GM18499 (cell line): ENCODE results near the gene CHCHD3.

Experiments
- ATAC-seq: cut with Tn5 transposase; IDR thresholded peaks from one replicate; pipeline ENCODE4 v1.9.1; 2021; ENCODE audit warnings: moderate number of reproducible peaks; ENCODE audit not compliant: insufficient read depth, unreplicated experiment

The CHCHD3 gene

GRCh38 chr7:133081119-133081598 lies 731 bp downstream of the CHCHD3 start:
- no peak for ATAC-seq

DNA sequence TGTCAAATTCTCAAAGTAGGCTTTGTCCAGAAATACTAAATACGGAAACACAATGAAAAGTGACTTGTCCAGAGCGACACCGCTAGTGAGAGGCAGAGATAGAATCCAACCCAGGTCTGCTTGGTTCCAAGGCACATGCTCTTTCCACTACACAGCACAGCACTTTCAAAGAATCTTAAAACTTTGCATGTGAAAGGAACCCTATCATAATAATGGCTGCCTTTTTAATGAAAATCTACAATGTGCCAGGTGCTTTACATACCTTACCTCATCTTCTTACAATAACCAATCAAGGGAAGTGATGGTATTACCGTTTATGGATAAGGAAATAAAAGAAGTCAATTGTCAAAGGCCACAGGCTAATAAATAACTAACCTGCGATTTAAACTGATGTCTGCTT lies 2.6 kb downstream of the CHCHD3 start:
- no peak for ATAC-seq

GRCh38 chr7:133077394-133077793 lies 4.5 kb downstream of the CHCHD3 start:
- ATAC-seq: no peak

GRCh38 chr7:133076142-133076541 lies 5.7 kb downstream of the CHCHD3 start:
- ATAC-seq: no peak

DNA sequence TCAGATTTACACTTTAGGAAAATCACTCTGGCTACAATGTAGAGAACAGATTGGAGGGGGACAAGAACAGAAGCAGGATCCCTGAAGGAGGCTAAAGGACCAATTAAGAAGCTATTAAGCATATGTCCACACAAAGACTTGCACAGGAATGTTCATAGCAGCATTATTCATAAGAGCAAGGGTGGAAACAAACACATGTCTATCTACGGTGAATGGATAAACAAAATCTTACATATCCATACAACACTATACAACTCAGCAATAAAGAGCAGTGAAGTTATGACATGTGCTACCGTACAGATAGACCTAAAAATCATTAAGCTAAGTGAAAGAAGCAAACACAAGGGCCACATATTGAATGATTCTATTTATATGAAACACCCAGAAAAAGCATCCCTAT lies 10.4 kb downstream of the CHCHD3 start:
- ATAC-seq: no peak

GRCh38 chr7:133070562-133070961 lies 11.3 kb downstream of the CHCHD3 start:
- no peak for ATAC-seq

DNA sequence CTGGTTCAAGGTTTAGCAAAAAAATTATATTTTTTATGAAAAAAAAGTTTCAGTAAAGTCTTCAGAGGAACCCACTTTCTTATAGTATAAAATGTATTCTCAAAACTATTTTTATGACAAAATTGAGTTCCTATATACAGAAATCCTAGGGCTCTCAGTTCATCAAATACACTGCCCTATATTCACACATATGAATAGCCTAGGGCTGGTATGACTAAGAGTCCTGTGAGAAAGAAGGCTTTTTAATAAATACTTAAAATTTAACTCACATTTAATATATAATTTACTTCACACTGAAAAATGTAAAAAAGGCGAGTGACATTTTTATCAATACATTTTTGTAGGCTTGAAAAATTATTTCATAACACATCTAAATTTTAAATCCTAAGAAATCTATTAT lies 16.6 kb downstream of the CHCHD3 start:
- no peak for ATAC-seq

DNA sequence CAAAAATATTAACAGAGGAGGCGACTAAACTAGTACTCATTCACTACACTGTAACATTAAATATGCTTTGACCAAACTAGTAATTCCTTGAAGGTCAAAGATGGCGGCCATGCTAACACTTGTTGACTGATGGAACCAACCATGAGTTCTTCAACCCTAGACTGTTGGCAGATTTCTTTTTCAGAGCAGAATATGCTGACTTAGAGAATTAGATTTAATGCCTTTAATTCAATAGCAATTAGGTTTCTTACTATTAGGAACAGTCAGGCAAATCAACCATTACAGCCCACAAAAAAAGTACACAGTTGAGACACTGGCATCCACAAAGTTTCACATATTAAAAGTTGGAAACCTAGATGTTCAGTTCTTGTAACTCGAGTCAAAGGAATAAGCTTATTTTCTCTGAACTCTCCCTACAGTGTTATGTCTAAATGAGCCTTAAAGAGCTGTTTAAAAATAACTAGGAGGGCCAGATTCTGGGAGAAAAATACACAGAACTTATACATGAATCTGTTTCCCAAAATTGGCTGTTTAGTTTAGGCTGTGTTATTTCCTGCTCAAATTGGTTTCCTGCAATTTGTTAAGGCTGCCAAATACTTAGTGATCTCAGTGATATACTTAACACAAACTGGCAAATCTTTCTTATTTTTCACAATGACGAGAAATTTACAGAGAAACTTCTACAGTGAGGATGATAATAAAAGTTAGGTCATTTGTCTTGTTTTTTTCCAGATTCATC lies 17.6 kb downstream of the CHCHD3 start:
- no peak for ATAC-seq

GRCh38 chr7:133061792-133062191 lies 20.1 kb downstream of the CHCHD3 start:
- ATAC-seq: no peak

DNA sequence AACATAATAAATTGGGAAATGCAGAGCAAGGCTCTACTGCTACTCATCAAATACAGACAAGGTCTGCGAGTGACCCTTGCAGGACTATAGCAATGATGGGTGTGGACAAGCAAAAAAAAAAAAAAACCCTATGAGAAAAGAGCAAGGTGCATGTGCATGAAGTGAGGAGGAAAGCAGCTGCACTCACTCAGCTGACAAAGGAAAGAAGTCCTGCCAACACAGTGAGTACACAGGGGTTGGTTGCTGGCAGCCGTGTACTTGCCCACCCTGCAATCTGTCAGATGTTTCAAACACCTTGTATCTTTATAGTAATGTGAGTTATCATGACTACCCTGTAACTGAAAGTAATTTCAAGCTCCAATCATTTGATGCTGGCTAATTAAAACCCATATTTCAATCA lies 20.5 kb downstream of the CHCHD3 start:
- ATAC-seq: no peak

- ATAC-seq: no peak
Observed at GRCh38 chr7:133060004-133060403, 21.9 kb downstream of the CHCHD3 start.

DNA sequence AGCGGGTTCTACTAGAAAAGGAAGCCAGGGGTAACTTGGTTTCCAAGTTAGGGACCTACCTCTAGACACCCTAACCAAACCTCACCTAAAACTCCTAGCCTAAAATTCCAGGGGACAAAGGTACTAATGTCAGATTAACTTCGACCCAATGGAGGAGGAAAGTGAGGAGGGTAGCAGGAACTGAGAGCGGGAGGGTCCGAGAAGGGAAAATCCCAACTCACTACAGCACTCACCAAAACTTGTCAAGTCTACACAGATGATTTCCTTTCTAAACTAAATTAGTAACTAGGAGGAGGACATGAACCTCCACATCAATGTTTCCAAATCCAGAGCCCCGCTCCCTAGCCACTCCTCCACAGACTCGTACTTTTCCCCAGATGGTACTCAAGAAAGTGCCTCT lies 22.6 kb downstream of the CHCHD3 start:
- ATAC-seq: no peak

- ATAC-seq: no peak
Observed at GRCh38 chr7:133056370-133057238, 25.3 kb downstream of the CHCHD3 start.

GRCh38 chr7:133054162-133054840 lies 27.6 kb downstream of the CHCHD3 start:
- no peak for ATAC-seq

GRCh38 chr7:133053321-133053891 lies 28.5 kb downstream of the CHCHD3 start:
- ATAC-seq: no peak

DNA sequence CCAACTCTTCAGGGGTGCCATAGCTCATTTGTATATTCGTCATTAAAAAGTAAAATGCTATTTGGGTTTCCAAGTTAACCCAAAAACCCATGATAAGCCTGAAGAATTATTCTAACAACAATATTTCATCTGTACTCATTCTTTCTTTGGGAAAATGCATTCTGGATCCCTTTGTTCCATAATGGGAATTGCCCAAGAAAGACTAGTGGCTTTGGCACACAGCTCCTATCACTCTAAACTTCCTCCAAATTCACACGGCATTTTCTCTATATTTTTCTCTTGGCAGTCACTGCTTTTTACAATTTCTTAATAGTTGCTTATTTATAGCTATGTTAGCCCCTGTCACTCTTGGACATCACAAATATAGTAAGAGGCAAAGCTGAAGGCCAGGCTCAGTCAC lies 29.1 kb downstream of the CHCHD3 start:
- no peak for ATAC-seq

DNA sequence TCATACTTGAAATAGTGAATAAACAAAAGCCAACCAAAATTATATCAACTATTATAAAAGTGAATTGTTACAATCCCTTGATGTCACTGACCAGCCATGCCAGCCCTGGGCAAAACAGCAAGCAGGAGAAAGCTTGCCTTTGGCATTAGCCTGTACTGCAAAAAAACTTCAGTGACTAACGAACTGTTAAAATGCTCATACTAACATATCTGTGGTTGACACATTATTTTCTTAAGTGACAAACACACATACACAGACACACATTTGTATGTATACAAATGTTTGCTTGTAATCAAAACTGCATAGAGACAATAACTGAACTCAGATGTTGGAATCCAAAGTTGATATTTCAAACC lies 29.5 kb downstream of the CHCHD3 start:
- ATAC-seq: no peak

- no peak for ATAC-seq
Observed at GRCh38 chr7:133051719-133052400, 30.0 kb downstream of the CHCHD3 start.

DNA sequence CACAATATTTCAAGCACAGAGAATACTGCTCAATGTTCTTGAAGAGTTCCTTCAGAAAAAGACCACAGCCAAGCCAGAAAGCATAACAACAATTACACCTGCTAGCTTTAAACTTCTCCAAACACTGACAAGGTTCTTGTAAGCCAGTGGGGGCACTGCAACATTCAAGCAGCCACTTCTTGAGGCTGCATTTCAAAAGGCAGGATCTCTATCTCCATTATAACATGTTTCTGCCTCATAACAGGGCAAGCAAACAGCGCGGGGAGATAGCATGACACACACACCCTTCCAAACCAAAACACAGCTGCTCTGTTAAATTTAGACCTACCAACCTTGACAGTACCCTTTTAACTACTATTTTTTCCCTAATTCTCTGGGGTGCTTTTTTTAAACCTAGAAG lies 30.8 kb downstream of the CHCHD3 start:
- ATAC-seq: no peak
